Measurements from ENCODE around the gene SLC2A10. TPM values are rescaled to one million over a fixed set of nuclear protein-coding genes. Genes with fewer than 3 reads are reported as not detected.

SLC2A10 gene
- total RNA-seq, 1 experiment from 2014 or later: 0.05 TPM

- H3K9ac ChIP-seq (ENCODE audit: low read length): no peak overlapping the region
- H3K4me3 ChIP-seq (replicated peaks in 1 of 2; ENCODE audit: low read depth in 1 of 2, low read length in 2 of 2): no peak overlapping the region
- no peaks in the 10 kb centered on the region for H3K9me2 ChIP-seq (ENCODE audit: insufficient read depth)
- peaks cover 10 to 14% of the 10 kb centered on the region in 2 experiments for H3K4me1 ChIP-seq (ENCODE audit: control insufficient read depth in 1 of 2, insufficient read depth in 2 of 2, low read length in 2 of 2)
- TF ChIP-seq CTCF (IDR thresholded peaks at IDR 0.05 in 2 of 3, conservative IDR thresholded peaks at IDR 0.05 in 1 of 3; ENCODE audit: borderline replicate concordance in 1 of 3, insufficient read depth in 1 of 3, low read depth in 2 of 3, low read length in 2 of 3): no peak
- no peak for TF ChIP-seq POLR2AphosphoS5 (IDR thresholded peaks at IDR 0.05; ENCODE audit: low read depth, low read length)
- TF ChIP-seq CEBPB (IDR thresholded peaks at IDR 0.05; ENCODE audit: low read depth): no peak
- TF ChIP-seq, protein P1, sequence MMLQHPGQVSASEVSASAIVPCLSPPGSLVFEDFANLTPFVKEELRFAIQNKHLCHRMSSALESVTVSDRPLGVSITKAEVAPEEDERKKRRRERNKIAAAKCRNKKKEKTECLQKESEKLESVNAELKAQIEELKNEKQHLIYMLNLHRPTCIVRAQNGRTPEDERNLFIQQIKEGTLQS (IDR thresholded peaks at IDR 0.05): no peak
- no peak for TF ChIP-seq TCF7L2 (IDR thresholded peaks at IDR 0.05; ENCODE audit: borderline replicate concordance, extremely low read depth, insufficient read depth, insufficient read length)
- peak; percentile 48; the same call in 1 of the 2 replicates for ATAC-seq
- CTCF ChIA-PET: interaction anchor here (1.2 kb wide), 1 partner anchor 28 kb away, joined by 3 read pairs; no protein-coding TSS in a partner anchor
- intact Hi-C loops (cut with micrococcal nuclease): loop anchor here (5.0 kb wide), 1 partner anchor 122 kb away; no protein-coding TSS in a partner anchor
- no peak overlapping the region for H3K4me2 ChIP-seq (ENCODE audit: low read length)
- H4K20me1 ChIP-seq (ENCODE audit: insufficient read depth): no peaks in the 10 kb centered on the region
- no peak for DNase-seq (ENCODE audit: low read depth, low spot score)
- POLR2A ChIA-PET: no interaction called here
- no peak overlapping the region for H3K27ac ChIP-seq (ENCODE audit: low read depth, low read length)
- no peak overlapping the region for H2AFZ ChIP-seq (ENCODE audit: low read depth, low read length, poor library complexity, severe bottlenecking)
- no TSS peak for BruUV-seq (replicated peaks)
- H3K36me3 ChIP-seq (ENCODE audit: control insufficient read depth in 1 of 2, insufficient read depth in 2 of 2, low read length in 2 of 2): peaks cover 9 to 18% of the 10 kb centered on the region in 2 experiments
- H3K9me3 ChIP-seq (ENCODE audit: control insufficient read depth in 1 of 2, insufficient read depth in 1 of 2, low read depth in 1 of 2, low read length in 2 of 2): no peaks in the 10 kb centered on the region
- RAD21 ChIA-PET (ENCODE audit: low non-redundant PET in 1 of 2, low total read pairs in 2 of 2, uncharacterized antibody in 2 of 2, unreplicated experiment in 2 of 2): no interaction called here
- H3K79me2 ChIP-seq (ENCODE audit: insufficient read depth, low read length): peaks cover 38% of the 10 kb centered on the region
- no peaks in the 10 kb centered on the region for H3K27me3 ChIP-seq (ENCODE audit: insufficient read depth, low read length)
These were observed 25.3 kb upstream of the SLC2A10 start for GRCh38 chr20:46683939-46684750.
